Liver (tissue), 9 donors: ENCODE data around the gene ERICH6. TPM values are rescaled to one million over a fixed set of nuclear protein-coding genes. Genes with fewer than 3 reads are reported as not detected.
A peak's percentile ranks its signal among the peaks of the same experiment; 100 is the strongest.

Source experiments
- DNase-seq: peaks from one replicate; pipeline ENCODE4 v3.0.0-alpha.2; 2017; ENCODE audit warnings: low spot score
- H3K27ac ChIP-seq, 2 donors: one replicate each; pipeline ENCODE4 v1.7.0; 2013; ENCODE audit warnings: inconsistent platforms in 2 of 2, low read length in 2 of 2, control low read depth in 1 of 2, low read depth in 1 of 2, mild to moderate bottlenecking in 1 of 2
- H3K27me3 ChIP-seq, 4 donors: one replicate each; pipeline versions ENCODE4 v1.6.1 to v1.7.0; 2013; ENCODE audit warnings: low read length in 3 of 4, inconsistent platforms in 1 of 4, mild to moderate bottlenecking in 1 of 4, moderate library complexity in 1 of 4; ENCODE audit not compliant: control insufficient read depth in 4 of 4, insufficient read depth in 4 of 4
- H3K36me3 ChIP-seq, 4 donors: one replicate each; pipeline versions ENCODE4 v1.6.1 to v1.7.0; 2013; ENCODE audit warnings: low read length in 3 of 4, mild to moderate bottlenecking in 3 of 4, low read depth in 1 of 4, moderate library complexity in 1 of 4; ENCODE audit not compliant: control insufficient read depth in 4 of 4, insufficient read depth in 3 of 4
- H3K4me1 ChIP-seq, 4 donors: one replicate each; pipeline versions ENCODE4 v1.6.1 to v1.7.0; 2013; ENCODE audit warnings: low read length in 3 of 4, mild to moderate bottlenecking in 3 of 4, moderate library complexity in 1 of 4; ENCODE audit not compliant: control insufficient read depth in 4 of 4, insufficient read depth in 4 of 4
- H3K4me3 ChIP-seq, 3 donors: one replicate each; pipeline versions ENCODE4 v1.6.1 to v1.7.0; 2013; ENCODE audit warnings: low read length in 3 of 3, control low read depth in 1 of 3, low read depth in 1 of 3, mild to moderate bottlenecking in 1 of 3
- H3K9ac ChIP-seq, 2 donors: one replicate each; pipeline ENCODE4 v1.7.0; 2013; ENCODE audit warnings: low read length in 2 of 2, mild to moderate bottlenecking in 2 of 2, moderate library complexity in 2 of 2, control low read depth in 1 of 2, low read depth in 1 of 2
- H3K9me3 ChIP-seq, 4 donors: one replicate each; pipeline versions ENCODE4 v1.6.1 to v1.7.0; 2013; ENCODE audit warnings: low read length in 3 of 4; ENCODE audit not compliant: control insufficient read depth in 4 of 4
- ATF3 ChIP-seq: IDR thresholded peaks from 2 replicates; pipeline ENCODE4 v1.6.1; 2016; ENCODE audit warnings: antibody characterized with exemption
- CTCF ChIP-seq: fragments of 150-350 bp; IDR thresholded peaks from 2 replicates; pipeline ENCODE4 v1.5.1; 2017; ENCODE audit warnings: improper control_type of control experiment, low read depth, low read length; ENCODE audit not compliant: missing input control
- EGR1 ChIP-seq, 2 donors: IDR thresholded peaks; 2 replicates each; pipeline ENCODE4 v1.6.1; 2016 to 2018; ENCODE audit warnings: antibody characterized with exemption in 2 of 2, low read depth in 2 of 2
- FOXA1 ChIP-seq: IDR thresholded peaks from 2 replicates; pipeline ENCODE4 v1.6.1; 2016; ENCODE audit warnings: antibody characterized with exemption
- FOXA2 ChIP-seq: IDR thresholded peaks from 2 replicates; pipeline ENCODE4 v1.6.1; 2016; ENCODE audit warnings: antibody characterized with exemption
- GABPA ChIP-seq, 2 donors: IDR thresholded peaks in 1 of 2; conservative IDR thresholded peaks in 1 of 2; 2 replicates each; pipeline ENCODE4 v1.6.1; 2016; ENCODE audit warnings: antibody characterized with exemption in 2 of 2, mild to moderate bottlenecking in 1 of 2, moderate library complexity in 1 of 2
- HNF4A ChIP-seq, 2 donors: conservative IDR thresholded peaks; 2 replicates each; pipeline ENCODE4 v1.6.1; 2016; ENCODE audit warnings: antibody characterized with exemption in 2 of 2, mild to moderate bottlenecking in 2 of 2
- JUND ChIP-seq, 2 donors: IDR thresholded peaks; 2 replicates each; pipeline ENCODE4 v1.6.1; 2016; ENCODE audit warnings: antibody characterized with exemption in 2 of 2
- MAX ChIP-seq: IDR thresholded peaks from 2 replicates; pipeline ENCODE4 v1.6.1; 2016; ENCODE audit warnings: antibody characterized with exemption
- RAD21 ChIP-seq, 2 donors: IDR thresholded peaks; 2 replicates each; pipeline ENCODE4 v1.6.1; 2016; ENCODE audit warnings: antibody characterized with exemption in 2 of 2, mild to moderate bottlenecking in 2 of 2
- RXRA ChIP-seq, 2 donors: IDR thresholded peaks; 2 replicates each; pipeline ENCODE4 v1.6.1; 2017 to 2018; ENCODE audit warnings: antibody characterized with exemption in 2 of 2, mild to moderate bottlenecking in 1 of 2
- SP1 ChIP-seq: IDR thresholded peaks from 2 replicates; pipeline ENCODE4 v1.6.1; 2018; ENCODE audit warnings: antibody characterized with exemption, mild to moderate bottlenecking
- TAF1 ChIP-seq: conservative IDR thresholded peaks from 2 replicates; pipeline ENCODE4 v1.6.1; 2016; ENCODE audit warnings: antibody characterized with exemption, mild to moderate bottlenecking
- YY1 ChIP-seq: IDR thresholded peaks from 2 replicates; pipeline ENCODE4 v1.6.1; 2016; ENCODE audit warnings: antibody characterized with exemption, mild to moderate bottlenecking
- ZBTB33 ChIP-seq: IDR thresholded peaks from 2 replicates; pipeline ENCODE4 v1.6.1; 2016; ENCODE audit warnings: antibody characterized with exemption
- WGBS: extraction: QIAGEN DNeasy Blood & Tissue Kit; methylation state at CpG from one replicate; pipeline ENCODE4 v1.1.7; 2013; 5-methylcytosine and 5-hydroxymethylcytosine counted together
- polyA plus RNA-seq, 2 donors: library from polyadenylated mRNA; stranded (reverse) in 1 of 2; unstranded in 1 of 2; fragments of 200-250 nt in 1 of 2; fragments of >200 nt in 1 of 2; fragmentation: Nextera tagmentation in 1 of 2; extraction: Ambion mirVana in 1 of 2; gene quantifications; one replicate each; pipeline versions ENCODE4 v1.2.1 to v1.2.3, GENCODE V29; 2013 to 2015
- total RNA-seq, 2 donors: library from RNA; depleted of rRNA; stranded (reverse); fragments of >200 nt; gene quantifications; one replicate each; pipeline ENCODE4 v1.2.3, GENCODE V29; 2014
- donor health status: healthy.
- donor health status: healthy.
- donor health status: healthy.
- donor health status: healthy.
- donor health status: healthy.

The ERICH6 gene
- total and polyA plus RNA-seq, 4 donors, result under 0.01 TPM; not detected in 3

- DNase-seq, result peak; percentile 69
- no peaks in the 10 kb centered on the region for H3K9me3 ChIP-seq
- H3K9ac ChIP-seq, result no peak overlapping the region
- WGBS, result 78% methylated on average over 19 of the region's 19 CpGs
- H3K4me1 ChIP-seq, result peaks cover 2 to 22% (median 16%) of the 10 kb centered on the region in 4 donors
- H3K4me3 ChIP-seq, result no peak overlapping the region
- H3K27ac ChIP-seq, result peak overlapping the region in 1 of 2 donors; percentile 50
- H3K36me3 ChIP-seq, result no peaks in the 10 kb centered on the region
- no peaks in the 10 kb centered on the region for H3K27me3 ChIP-seq
- TF ChIP-seq SP1 (peak; percentile 47), JUND (IDR thresholded peaks at IDR 0.05) (no peak), RAD21 (IDR thresholded peaks at IDR 0.05) (peak in 1 of 2 donors; percentile 3)
These were observed 24.2 kb upstream of the ERICH6 start for GRCh38 chr3:150727653-150728502.

- WGBS, result 84% methylated on average over 7 of the region's 7 CpGs
- no peak for TF ChIP-seq FOXA1
- no peak for TF ChIP-seq JUND (IDR thresholded peaks at IDR 0.05)
- TF ChIP-seq RXRA (IDR thresholded peaks at IDR 0.05), result no peak
- no peak for TF ChIP-seq HNF4A (conservative IDR thresholded peaks at IDR 0.05)
- TF ChIP-seq EGR1 (IDR thresholded peaks at IDR 0.05; ENCODE audit: low read depth in 2 of 2), result no peak
- no peak for TF ChIP-seq FOXA2
- no peak for TF ChIP-seq ATF3
- TF ChIP-seq TAF1, result no peak
- TF ChIP-seq RAD21 (IDR thresholded peaks at IDR 0.05), result no peak
- TF ChIP-seq YY1, result no peak
- TF ChIP-seq CTCF, result no peak
- TF ChIP-seq GABPA (IDR thresholded peaks at IDR 0.05 in 1 of 2, conservative IDR thresholded peaks at IDR 0.05 in 1 of 2), result no peak
- TF ChIP-seq SP1, result no peak
- TF ChIP-seq ZBTB33, result no peak
- no peak for TF ChIP-seq MAX
- no peak for DNase-seq
- no peak overlapping the region for H3K27ac ChIP-seq
- H3K4me3 ChIP-seq, result no peak overlapping the region
- H3K9ac ChIP-seq, result no peak overlapping the region
- H3K27me3 ChIP-seq, result no peaks in the 10 kb centered on the region
- H3K36me3 ChIP-seq, result no peaks in the 10 kb centered on the region
- H3K9me3 ChIP-seq, result no peaks in the 10 kb centered on the region
- H3K4me1 ChIP-seq, result peaks cover 2 to 28% (median 20%) of the 10 kb centered on the region in 4 donors
These were observed 21.8 kb upstream of the ERICH6 start for GRCh38 chr3:150725548-150725947.
